Ishikawa (cell line): ENCODE data around the gene ZNF747.

Source experiments
- CEBPB ChIP-seq: IDR thresholded peaks from 2 replicates; pipeline ENCODE4 v1.6.1; 2012
- EP300 ChIP-seq: IDR thresholded peaks from 2 replicates; pipeline ENCODE4 v1.6.1; 2012; ENCODE audit warnings: borderline replicate concordance
- FOXM1 ChIP-seq: IDR thresholded peaks from 2 replicates; pipeline ENCODE4 v1.6.1; 2012; ENCODE audit warnings: low read depth, borderline replicate concordance

GRCh38 chr16:30485818-30486436 is 48.7 kb downstream of the ZNF747 start:
- no peak for TF ChIP-seq FOXM1
- TF ChIP-seq EP300, result no peak
- TF ChIP-seq CEBPB, result no peak
